PC-3 (cell line): Measurements from ENCODE around the gene GPD1.

Source experiments
- CTCF ChIP-seq: fragments of 300-600 bp; sonication (generic); conservative IDR thresholded peaks from 2 replicates; pipeline ENCODE4 v1.5.1; 2017; ENCODE audit warnings: antibody characterized with exemption, low read depth, mild to moderate bottlenecking, low read length
- EZH2 ChIP-seq: fragments of 300-600 bp; sonication (generic); IDR thresholded peaks from one replicate; pipeline ENCODE4 v1.6.1; 2017; ENCODE audit warnings: antibody characterized with exemption, mild to moderate bottlenecking, low read length; ENCODE audit not compliant: unreplicated experiment
- EZH2phosphoT487 ChIP-seq: fragments of 300-600 bp; sonication (generic); IDR thresholded peaks from 2 replicates; pipeline ENCODE4 v1.6.1; 2018; ENCODE audit warnings: mild to moderate bottlenecking, antibody characterized with exemption, low read length, borderline replicate concordance

- TF ChIP-seq CTCF (no peak), EZH2phosphoT487 (no peak), EZH2 (no peak)
Observed at GRCh38 chr12:50056639-50056976, 47.2 kb upstream of the GPD1 start.
